CD4-positive, alpha-beta T cell (primary cell): Measurements from ENCODE around the gene NSD2. TPM values are rescaled to one million over a fixed set of nuclear protein-coding genes. Genes with fewer than 3 reads are reported as not detected.

Experiments
- ATAC-seq: fragments of 200-7000 bp; cut with Tn5 transposase; one replicate; pipeline ENCODE4 v1.10.0; 2022; ENCODE audit warnings: mild to moderate bottlenecking; ENCODE audit not compliant: poor library complexity
- CTCF ChIA-PET: fragments of 350-600 bp; sonication (Branson Sonifier 250); formaldehyde crosslinking; loops from one replicate; lab custom pipeline; 2021; ENCODE audit warnings: antibody characterized with exemption, inconsistent platforms; lab: Charles Lee
- POLR2A ChIA-PET: fragments of 350-600 bp; sonication (Branson Sonifier 250); formaldehyde crosslinking; loops from one replicate; lab custom pipeline; 2021; ENCODE audit warnings: antibody characterized with exemption, inconsistent platforms; lab: Charles Lee
- DNase-seq, 14 experiments: peaks; one replicate each; pipeline ENCODE4 v3.0.0-alpha.2; 2013 to 2020; ENCODE audit warnings: mixed read lengths in 2 of 14
- H3K27ac ChIP-seq, 2 donors: one replicate each; pipeline versions ENCODE4 v1.5.1 to v1.7.0; 2013; ENCODE audit warnings: low read length in 2 of 2, low read depth in 1 of 2, mild to moderate bottlenecking in 1 of 2
- H3K27me3 ChIP-seq, 2 experiments: 1 replicate in 1 of 2; 2 replicates in 1 of 2; pipeline versions ENCODE4 v1.6.1 to v1.7.0; 2013; ENCODE audit warnings: low read length in 2 of 2, control low read depth in 1 of 2, mild to moderate bottlenecking in 1 of 2, moderate library complexity in 1 of 2; ENCODE audit not compliant: insufficient read depth in 2 of 2, control insufficient read depth in 1 of 2
- H3K36me3 ChIP-seq: one replicate; pipeline ENCODE4 v1.6.1; 2013; ENCODE audit warnings: low read length, control low read depth; ENCODE audit not compliant: insufficient read depth
- H3K4me1 ChIP-seq: one replicate; pipeline ENCODE4 v1.6.1; 2013; ENCODE audit warnings: low read length, control low read depth; ENCODE audit not compliant: insufficient read depth
- H3K4me3 ChIP-seq: one replicate; pipeline ENCODE4 v1.5.1; 2013; ENCODE audit warnings: mild to moderate bottlenecking, low read length, moderate library complexity
- H3K9me3 ChIP-seq, 2 experiments: 1 replicate in 1 of 2; 2 replicates in 1 of 2; pipeline versions ENCODE4 v1.6.1 to v1.7.0; 2013; ENCODE audit warnings: low read length in 2 of 2, mild to moderate bottlenecking in 2 of 2, control low read depth in 1 of 2, moderate library complexity in 1 of 2; ENCODE audit not compliant: control insufficient read depth in 1 of 2, insufficient read depth in 1 of 2
- H3K27ac Mint-ChIP-seq: one replicate; pipeline ENCODE4 v1.8.0; 2020; ENCODE audit warnings: mixed read lengths
- H3K27me3 Mint-ChIP-seq: one replicate; pipeline ENCODE4 v1.8.0; 2021; ENCODE audit warnings: mixed read lengths
- H3K36me3 Mint-ChIP-seq: one replicate; pipeline ENCODE4 v1.8.0; 2021; ENCODE audit warnings: low read depth, mixed read lengths
- H3K4me1 Mint-ChIP-seq: one replicate; pipeline ENCODE4 v1.8.0; 2021; ENCODE audit warnings: low read depth, mixed read lengths
- H3K4me3 Mint-ChIP-seq: one replicate; pipeline ENCODE4 v1.8.0; 2020; ENCODE audit warnings: mild to moderate bottlenecking, mixed read lengths
- H3K9me3 Mint-ChIP-seq: one replicate; pipeline ENCODE4 v1.8.0; 2020; ENCODE audit warnings: mixed read lengths
- intact Hi-C, 2 experiments: fragments of 100-400 bp; cut with DNase I in 1 of 2; cut with micrococcal nuclease in 1 of 2; formaldehyde crosslinking; loops; one replicate each; pipeline versions ENCODE4 v1.15.1 to v1.9.0; 2023 to 2025; cut with DNase I, micrococcal nuclease
- total RNA-seq, 174 experiments: library from RNA in 2 of 174; stranded (reverse) in 2 of 174; gene quantifications; one replicate each; pipeline ENCODE4 v1.2.3 and lab custom pipeline; 2021 to 2026
- TF ChIP-seq, protein P1 (sequence below): fragments of 200-600 bp; IDR thresholded peaks from one replicate; pipeline ENCODE4 v1.8.0; 2022; ENCODE audit warnings: antibody characterized with exemption, mild to moderate bottlenecking

The NSD2 gene
- total RNA-seq, 2 experiments from 2014 or later: 42.4 to 45.8 TPM

DNA sequence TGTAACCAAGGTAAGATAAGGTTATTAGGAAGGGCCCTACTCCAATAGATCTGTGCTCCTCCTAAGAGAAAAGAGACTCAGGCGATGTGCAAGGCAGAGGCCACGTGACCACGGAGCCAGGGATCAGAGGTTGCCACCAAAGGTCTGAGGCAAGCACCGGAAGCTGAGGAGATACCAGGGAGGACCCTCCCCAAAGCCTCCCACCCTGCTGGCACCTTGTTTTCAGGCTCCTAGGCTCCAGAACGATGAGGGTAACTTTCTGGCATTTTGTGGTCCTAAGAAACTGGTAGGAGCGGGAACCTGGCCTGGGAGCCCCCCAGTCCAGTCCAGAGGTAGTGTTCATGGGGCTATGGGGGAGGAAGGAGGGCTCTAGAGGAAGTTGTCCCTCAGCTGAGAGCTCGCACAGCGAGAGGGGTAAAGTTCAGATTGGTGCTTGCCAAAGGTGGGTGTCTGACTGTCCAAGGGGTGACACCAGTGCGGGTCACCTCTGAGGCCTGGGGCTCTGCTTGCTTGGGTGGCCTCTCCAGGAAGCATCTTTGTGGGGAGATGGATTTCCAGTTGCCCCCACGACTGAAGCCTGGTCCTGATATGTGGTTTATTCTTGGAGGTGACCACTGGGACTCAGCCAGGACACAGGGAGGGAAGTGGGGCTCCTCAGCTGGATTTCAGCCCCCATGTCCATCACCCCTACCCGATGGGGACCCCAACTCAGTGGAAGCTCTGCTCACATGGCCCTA is 7.7 kb upstream of the NSD2 start:
- ChIA-PET CTCF (interaction anchor here (0.7 kb wide), 1 partner anchor 1063 kb away, joined by 4 read pairs; no protein-coding TSS in a partner anchor), POLR2A (no interaction called here)
- TF ChIP-seq, protein P1, sequence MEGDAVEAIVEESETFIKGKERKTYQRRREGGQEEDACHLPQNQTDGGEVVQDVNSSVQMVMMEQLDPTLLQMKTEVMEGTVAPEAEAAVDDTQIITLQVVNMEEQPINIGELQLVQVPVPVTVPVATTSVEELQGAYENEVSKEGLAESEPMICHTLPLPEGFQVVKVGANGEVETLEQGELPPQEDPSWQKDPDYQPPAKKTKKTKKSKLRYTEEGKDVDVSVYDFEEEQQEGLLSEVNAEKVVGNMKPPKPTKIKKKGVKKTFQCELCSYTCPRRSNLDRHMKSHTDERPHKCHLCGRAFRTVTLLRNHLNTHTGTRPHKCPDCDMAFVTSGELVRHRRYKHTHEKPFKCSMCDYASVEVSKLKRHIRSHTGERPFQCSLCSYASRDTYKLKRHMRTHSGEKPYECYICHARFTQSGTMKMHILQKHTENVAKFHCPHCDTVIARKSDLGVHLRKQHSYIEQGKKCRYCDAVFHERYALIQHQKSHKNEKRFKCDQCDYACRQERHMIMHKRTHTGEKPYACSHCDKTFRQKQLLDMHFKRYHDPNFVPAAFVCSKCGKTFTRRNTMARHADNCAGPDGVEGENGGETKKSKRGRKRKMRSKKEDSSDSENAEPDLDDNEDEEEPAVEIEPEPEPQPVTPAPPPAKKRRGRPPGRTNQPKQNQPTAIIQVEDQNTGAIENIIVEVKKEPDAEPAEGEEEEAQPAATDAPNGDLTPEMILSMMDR: no peak
- no peak overlapping the region for H3K27ac ChIP-seq
- H3K4me1 ChIP-seq: peaks cover 26% of the 10 kb centered on the region
- Mint-ChIP-seq H3K4me1 (peaks cover 18% of the 10 kb centered on the region), H3K27ac (peak overlapping the region; percentile 72), H3K36me3 (no peaks in the 10 kb centered on the region), H3K4me3 (peak overlapping the region; percentile 46), H3K9me3 (no peaks in the 10 kb centered on the region), H3K27me3 (no peaks in the 10 kb centered on the region)
- DNase-seq (no peak), ATAC-seq (no peak)
- no peaks in the 10 kb centered on the region for H3K27me3 ChIP-seq
- intact Hi-C loops: no loop called here
- H3K9me3 ChIP-seq: no peaks in the 10 kb centered on the region
- H3K4me3 ChIP-seq: no peak overlapping the region
- H3K36me3 ChIP-seq: no peaks in the 10 kb centered on the region

DNA sequence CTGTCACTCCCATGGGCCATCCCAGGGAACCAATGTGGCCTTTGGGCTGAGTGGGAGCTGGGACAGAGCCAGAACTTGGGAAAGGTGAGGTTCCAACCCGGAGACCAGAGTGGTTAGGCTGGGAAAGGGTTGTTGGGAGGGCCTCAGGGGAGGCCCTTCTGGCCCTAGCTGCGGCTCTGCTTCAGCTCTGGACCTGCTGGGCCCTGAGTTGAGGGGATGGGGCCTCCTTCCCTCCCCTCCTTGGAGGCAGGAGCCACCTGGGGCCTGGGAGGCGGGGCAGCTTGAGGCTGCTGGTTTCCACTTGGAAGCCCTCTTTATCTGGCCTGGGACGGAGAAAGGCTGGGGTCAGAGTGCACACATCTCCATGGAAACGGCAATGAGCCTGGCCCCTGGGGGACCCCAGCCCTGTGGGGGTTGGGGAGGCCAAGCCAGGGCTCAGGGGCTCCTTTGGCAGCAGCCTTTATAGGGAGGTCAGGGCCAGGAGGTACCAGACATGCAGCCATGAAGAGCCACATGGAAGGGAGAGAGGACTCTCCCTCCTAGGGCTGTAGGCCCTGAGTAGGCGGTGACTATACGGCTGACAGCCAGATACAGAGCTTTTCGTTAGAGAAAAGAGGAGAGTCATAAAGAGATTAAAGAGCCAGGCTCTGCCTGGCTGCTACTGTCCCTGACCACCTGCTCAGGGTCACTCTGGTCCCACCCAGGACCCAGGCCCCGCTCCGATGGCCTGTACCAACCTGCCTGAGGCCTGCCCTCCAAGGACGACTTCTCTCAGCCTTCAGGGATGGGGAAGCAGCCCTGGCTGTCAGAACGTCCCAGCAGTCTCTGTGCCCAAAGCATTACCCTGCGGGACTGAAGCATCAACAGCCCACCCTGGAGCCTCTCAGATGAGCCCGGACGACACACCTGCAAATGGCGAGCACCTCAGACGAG is 6.9 kb upstream of the NSD2 start:
- Mint-ChIP-seq H3K4me3 (no peak overlapping the region), H3K27ac (no peak overlapping the region), H3K27me3 (no peaks in the 10 kb centered on the region), H3K9me3 (no peaks in the 10 kb centered on the region), H3K36me3 (no peaks in the 10 kb centered on the region), H3K4me1 (peaks cover 18% of the 10 kb centered on the region)
- Histone ChIP-seq H3K27me3 (no peaks in the 10 kb centered on the region), H3K36me3 (no peaks in the 10 kb centered on the region), H3K4me3 (no peak overlapping the region), H3K9me3 (no peaks in the 10 kb centered on the region), H3K27ac (no peak overlapping the region), H3K4me1 (peaks cover 29% of the 10 kb centered on the region)
- ChIA-PET CTCF (no interaction called here), POLR2A (interaction anchor here (0.6 kb wide), 1 partner anchor 1157 kb away, joined by 3 read pairs; no protein-coding TSS in a partner anchor)
- no peak for DNase-seq
- TF ChIP-seq, protein P1: no peak
- ATAC-seq: no peak
- intact Hi-C loops: no loop called here

DNA sequence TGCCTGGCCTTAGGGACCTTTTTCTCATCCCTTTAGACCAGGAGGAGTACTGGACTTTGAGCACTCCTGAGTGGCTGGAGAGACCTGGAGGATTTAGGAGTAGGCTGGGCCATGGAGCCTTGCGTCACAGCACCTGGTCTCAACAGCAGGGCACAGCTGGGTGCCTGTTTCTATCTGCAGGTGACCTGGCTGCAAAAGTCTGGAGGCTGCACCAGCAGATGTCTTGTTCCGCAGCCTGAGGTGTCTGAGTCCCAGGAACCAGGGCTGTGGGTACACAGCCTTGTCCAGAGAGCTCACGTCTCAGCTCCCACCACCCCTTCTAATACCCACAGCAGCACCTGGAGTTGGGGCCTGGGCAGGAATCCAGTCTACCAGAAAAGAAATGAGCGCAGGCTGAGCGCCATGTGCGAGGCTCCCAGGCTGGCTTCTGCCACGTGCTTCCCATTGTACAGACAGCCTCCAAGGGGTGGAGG is 5.0 kb upstream of the NSD2 start:
- Histone ChIP-seq H3K36me3 (no peaks in the 10 kb centered on the region), H3K4me1 (peaks cover 38% of the 10 kb centered on the region), H3K27me3 (no peaks in the 10 kb centered on the region), H3K4me3 (no peak overlapping the region), H3K9me3 (no peaks in the 10 kb centered on the region), H3K27ac (no peak overlapping the region)
- TF ChIP-seq, protein P1: no peak
- Mint-ChIP-seq H3K4me1 (peaks cover 24% of the 10 kb centered on the region), H3K36me3 (no peaks in the 10 kb centered on the region), H3K4me3 (no peak overlapping the region), H3K9me3 (no peaks in the 10 kb centered on the region), H3K27ac (no peak overlapping the region), H3K27me3 (no peaks in the 10 kb centered on the region)
- DNase-seq (no peak), ATAC-seq (no peak)
- ChIA-PET POLR2A (interaction anchor here (1.1 kb wide), 1 partner anchor 10 kb away, joined by 3 read pairs; no protein-coding TSS in a partner anchor), CTCF (no interaction called here)
- intact Hi-C loops: no loop called here
